Skeletal muscle satellite cell (primary cell): ENCODE data around the gene MAP3K13.
"Not testable (repeated sequence)": the region's sequence is repeated elsewhere in the genome, so short reads cannot be mapped to it uniquely, and the experiment has no call there.

Experiments
- H3K27me3 ChIP-seq: 2 replicates; pipeline ENCODE4 v1.7.0; 2013; ENCODE audit warnings: low read length; ENCODE audit not compliant: control insufficient read depth, insufficient read depth
- H3K36me3 ChIP-seq: 2 replicates; pipeline ENCODE4 v1.7.0; 2013; ENCODE audit warnings: mild to moderate bottlenecking, control low read depth, low read length; ENCODE audit not compliant: insufficient read depth
- H3K4me1 ChIP-seq: 2 replicates; pipeline ENCODE4 v1.7.0; 2013; ENCODE audit warnings: low read length; ENCODE audit not compliant: control insufficient read depth, insufficient read depth
- H3K4me2 ChIP-seq: 2 replicates; pipeline ENCODE4 v1.7.0; 2013; ENCODE audit warnings: mild to moderate bottlenecking, low read length
- H3K4me3 ChIP-seq: 2 replicates; pipeline ENCODE4 v1.7.0; 2013; ENCODE audit warnings: low read length
- H3K9ac ChIP-seq: 2 replicates; pipeline ENCODE4 v1.7.0; 2013; ENCODE audit warnings: mild to moderate bottlenecking, low read depth, low read length, moderate library complexity
- H3K9me3 ChIP-seq: replicated peaks from 2 replicates; pipeline ENCODE4 v1.7.0; 2013; ENCODE audit warnings: mild to moderate bottlenecking, control low read depth, low read length

MAP3K13 gene

GRCh38 chr3:185370349-185370748 lies 7.4 kb downstream of the MAP3K13 start:
- H3K9me3 ChIP-seq, H3K9ac ChIP-seq, H3K4me1 ChIP-seq, H3K36me3 ChIP-seq, H3K27me3 ChIP-seq, H3K4me2 ChIP-seq, H3K4me3 ChIP-seq: not testable (repeated sequence)

- peaks cover 5% of the 10 kb centered on the region for H3K4me1 ChIP-seq
- no peak overlapping the region for H3K4me2 ChIP-seq
- H3K9me3 ChIP-seq = no peaks in the 10 kb centered on the region
- H3K4me3 ChIP-seq = no peak overlapping the region
- no peaks in the 10 kb centered on the region for H3K36me3 ChIP-seq
- H3K9ac ChIP-seq = no peak overlapping the region
- H3K27me3 ChIP-seq = no peaks in the 10 kb centered on the region
These were observed 8.6 kb downstream of the MAP3K13 start for GRCh38 chr3:185371306-185372074.

GRCh38 chr3:185381320-185382058 lies 18.6 kb downstream of the MAP3K13 start:
- H3K9ac ChIP-seq = no peak overlapping the region
- no peak overlapping the region for H3K4me2 ChIP-seq
- no peaks in the 10 kb centered on the region for H3K9me3 ChIP-seq
- H3K4me3 ChIP-seq = no peak overlapping the region
- H3K36me3 ChIP-seq = no peaks in the 10 kb centered on the region
- no peaks in the 10 kb centered on the region for H3K27me3 ChIP-seq
- H3K4me1 ChIP-seq = no peaks in the 10 kb centered on the region

GRCh38 chr3:185382154-185382553 lies 19.2 kb downstream of the MAP3K13 start:
- Histone ChIP-seq H3K9ac (no peak overlapping the region), H3K27me3 (no peaks in the 10 kb centered on the region), H3K4me1 (no peaks in the 10 kb centered on the region), H3K4me2 (no peak overlapping the region), H3K9me3 (no peaks in the 10 kb centered on the region), H3K4me3 (no peak overlapping the region), H3K36me3 (no peaks in the 10 kb centered on the region)

- not testable (repeated sequence) for H3K27me3 ChIP-seq, H3K4me3 ChIP-seq, H3K4me2 ChIP-seq, H3K4me1 ChIP-seq, H3K9me3 ChIP-seq, H3K9ac ChIP-seq, H3K36me3 ChIP-seq
These were observed 23.6 kb downstream of the MAP3K13 start for GRCh38 chr3:185386515-185386914.

- no peaks in the 10 kb centered on the region for H3K9me3 ChIP-seq
These were observed 24.7 kb downstream of the MAP3K13 start for GRCh38 chr3:185387646-185388045.

GRCh38 chr3:185393055-185393454 lies 30.1 kb downstream of the MAP3K13 start:
- no peaks in the 10 kb centered on the region for H3K36me3 ChIP-seq
- H3K4me3 ChIP-seq = no peak overlapping the region
- no peak overlapping the region for H3K4me2 ChIP-seq
- no peak overlapping the region for H3K9ac ChIP-seq
- no peaks in the 10 kb centered on the region for H3K4me1 ChIP-seq
- no peaks in the 10 kb centered on the region for H3K9me3 ChIP-seq
- H3K27me3 ChIP-seq = no peaks in the 10 kb centered on the region

More at GRCh38 chr3:185387646-185388045, 24.7 kb downstream of the MAP3K13 start:
- H3K9ac ChIP-seq = no peak overlapping the region
- no peaks in the 10 kb centered on the region for H3K4me1 ChIP-seq
- no peaks in the 10 kb centered on the region for H3K36me3 ChIP-seq
- H3K4me3 ChIP-seq = no peak overlapping the region
- no peak overlapping the region for H3K4me2 ChIP-seq
- H3K27me3 ChIP-seq = no peaks in the 10 kb centered on the region

GRCh38 chr3:185397676-185398075 lies 34.7 kb downstream of the MAP3K13 start:
- H3K27me3 ChIP-seq = no peaks in the 10 kb centered on the region

GRCh38 chr3:185399737-185400667 lies 37.1 kb downstream of the MAP3K13 start:
- no peaks in the 10 kb centered on the region for H3K27me3 ChIP-seq
- H3K4me3 ChIP-seq = no peak overlapping the region
- no peaks in the 10 kb centered on the region for H3K9me3 ChIP-seq
- no peak overlapping the region for H3K9ac ChIP-seq
- H3K4me2 ChIP-seq = no peak overlapping the region
- H3K36me3 ChIP-seq = no peaks in the 10 kb centered on the region
- peaks cover 14% of the 10 kb centered on the region for H3K4me1 ChIP-seq

More at GRCh38 chr3:185397676-185398075, 34.7 kb downstream of the MAP3K13 start:
- Histone ChIP-seq H3K4me2 (no peak overlapping the region), H3K9me3 (no peaks in the 10 kb centered on the region), H3K9ac (no peak overlapping the region), H3K36me3 (no peaks in the 10 kb centered on the region), H3K4me1 (peaks cover 10% of the 10 kb centered on the region), H3K4me3 (no peak overlapping the region)

GRCh38 chr3:185400866-185401265 lies 37.9 kb downstream of the MAP3K13 start:
- Histone ChIP-seq H3K9ac (no peak overlapping the region), H3K4me1 (peaks cover 14% of the 10 kb centered on the region), H3K27me3 (no peaks in the 10 kb centered on the region), H3K4me3 (no peak overlapping the region), H3K4me2 (no peak overlapping the region), H3K9me3 (no peaks in the 10 kb centered on the region), H3K36me3 (no peaks in the 10 kb centered on the region)

- peaks cover 14% of the 10 kb centered on the region for H3K4me1 ChIP-seq
- no peaks in the 10 kb centered on the region for H3K27me3 ChIP-seq
- no peaks in the 10 kb centered on the region for H3K36me3 ChIP-seq
These were observed 38.5 kb downstream of the MAP3K13 start for GRCh38 chr3:185401319-185401955.

More at GRCh38 chr3:185401319-185401955, 38.5 kb downstream of the MAP3K13 start:
- no peak overlapping the region for H3K9ac ChIP-seq
- no peaks in the 10 kb centered on the region for H3K9me3 ChIP-seq
- no peak overlapping the region for H3K4me2 ChIP-seq
- H3K4me3 ChIP-seq = no peak overlapping the region
